NCI-H2029 (cell line): ENCODE measurements around the gene WDR17.

Source experiments
- DNase-seq: peaks from one replicate; lab custom pipeline; 2025; lab: John Stamatoyannopoulos, UW

WDR17 gene

DNA sequence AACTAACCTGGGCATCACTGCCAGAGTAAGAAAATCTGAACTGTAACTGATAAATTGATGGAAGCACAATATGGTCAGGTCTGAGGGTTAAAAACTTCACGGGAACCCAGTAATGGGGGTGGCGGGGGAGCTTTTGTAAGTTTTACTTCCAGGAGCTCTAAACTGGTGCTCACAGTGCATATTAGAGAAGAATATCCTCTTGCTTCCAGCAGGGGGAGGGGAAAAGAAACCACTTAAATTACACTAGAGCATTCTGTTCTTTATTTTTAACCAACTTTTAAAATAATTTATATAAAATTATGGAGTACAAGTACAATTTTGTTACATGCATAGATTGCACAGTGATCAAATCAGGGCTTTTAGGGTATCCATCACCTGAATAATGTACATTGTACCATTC lies 33.7 kb downstream of the WDR17 start:
- no peak for DNase-seq

DNA sequence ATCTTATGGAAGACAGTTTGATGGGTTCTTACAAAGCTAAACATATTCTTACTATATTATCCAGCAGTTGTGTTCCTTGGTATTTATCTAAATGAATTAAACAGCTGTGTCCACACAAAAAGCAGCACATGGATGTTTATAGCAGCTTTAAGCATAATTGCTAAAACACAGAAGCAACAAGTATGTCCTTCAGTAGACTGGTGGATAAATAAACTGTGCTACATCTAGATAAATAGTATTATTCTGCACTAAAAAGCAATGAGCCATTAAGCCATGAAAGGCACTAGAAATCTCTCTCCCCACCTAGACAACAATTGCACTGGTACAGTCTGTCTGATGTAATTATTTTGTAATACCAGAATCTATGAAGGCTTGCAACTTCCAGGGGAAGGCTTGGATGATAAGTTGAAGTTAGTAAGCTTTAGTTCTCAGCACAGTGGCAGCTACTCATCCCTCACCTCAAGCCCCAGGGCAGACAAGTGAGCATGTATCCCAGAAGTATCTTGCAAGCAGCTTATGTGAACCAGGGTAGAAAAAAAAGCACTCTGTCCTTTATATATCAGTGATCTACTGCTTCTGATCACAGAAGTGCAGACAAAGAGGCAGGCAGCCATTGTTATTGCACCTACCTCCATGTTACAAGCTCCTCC lies 36.9 kb downstream of the WDR17 start:
- DNase-seq: peak; percentile 22

DNA sequence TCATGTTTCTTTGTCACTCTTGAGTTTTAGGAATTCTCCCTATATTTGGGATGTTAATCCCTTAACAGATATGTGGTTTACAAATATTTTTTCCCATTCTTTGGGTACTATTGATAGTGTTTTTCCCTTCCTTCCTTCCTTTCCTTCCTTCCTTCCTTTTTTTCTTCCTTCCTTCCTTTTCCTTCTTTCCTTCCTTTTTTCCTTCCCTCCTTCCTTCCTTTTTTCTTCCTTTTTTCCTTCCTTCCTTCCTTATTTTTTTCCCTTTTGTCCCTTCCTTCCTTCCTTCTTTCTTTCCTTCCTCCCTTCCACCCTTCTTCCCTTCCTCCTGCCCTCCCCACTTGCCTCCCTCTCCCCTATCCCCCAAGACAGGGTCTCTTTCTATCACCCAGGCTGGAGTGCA lies 42.1 kb downstream of the WDR17 start:
- DNase-seq: no peak

DNA sequence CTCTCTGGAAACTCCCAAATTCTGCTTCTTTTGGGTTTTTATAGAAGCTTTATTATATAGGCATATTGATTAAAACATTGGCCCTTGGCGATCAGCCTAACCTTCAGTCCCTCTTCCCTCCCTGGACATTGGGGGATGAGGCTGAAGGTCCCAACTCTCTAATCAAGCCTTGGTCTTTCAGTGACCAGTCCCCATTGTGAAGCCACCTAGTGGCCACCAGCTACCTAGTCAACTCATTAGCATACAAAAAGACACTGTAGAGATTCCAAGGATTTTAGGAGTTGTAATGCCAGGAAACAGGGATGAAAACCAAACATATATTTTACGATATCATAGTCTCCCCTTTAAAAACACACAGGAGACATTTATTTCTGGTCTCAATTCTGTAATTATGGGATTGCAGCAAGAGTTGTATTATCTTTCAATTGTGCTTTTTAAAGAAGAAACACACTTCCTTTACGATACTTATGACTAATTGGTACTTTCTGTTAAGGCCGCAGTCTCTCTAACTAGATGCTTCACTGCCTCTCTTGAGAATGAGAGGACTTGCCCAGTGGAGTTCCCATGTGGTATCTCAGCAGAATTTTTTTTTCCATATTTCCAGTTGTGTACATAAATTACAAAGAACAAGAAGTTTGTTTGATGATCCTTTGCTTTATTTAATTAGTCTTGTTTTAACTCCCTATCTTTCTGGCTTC lies 58.2 kb downstream of the WDR17 start:
- no peak for DNase-seq

DNA sequence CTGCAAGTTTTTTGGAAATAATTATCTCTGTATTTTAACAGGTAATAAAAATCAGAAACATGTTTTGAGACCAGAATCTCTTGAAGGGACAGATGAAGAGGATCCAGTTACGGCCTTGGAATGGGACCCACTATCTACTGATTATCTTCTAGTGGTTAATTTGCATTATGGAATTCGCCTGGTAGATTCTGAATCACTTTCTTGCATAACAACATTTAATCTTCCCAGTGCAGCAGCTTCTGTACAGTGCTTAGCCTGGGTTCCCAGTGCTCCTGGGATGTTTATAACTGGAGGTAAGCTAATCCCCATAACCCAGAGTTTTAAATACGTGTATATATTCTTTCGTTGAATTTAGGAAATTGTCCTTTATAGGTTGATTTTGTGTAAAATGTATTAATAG lies 59.4 kb downstream of the WDR17 start:
- DNase-seq: no peak

DNA sequence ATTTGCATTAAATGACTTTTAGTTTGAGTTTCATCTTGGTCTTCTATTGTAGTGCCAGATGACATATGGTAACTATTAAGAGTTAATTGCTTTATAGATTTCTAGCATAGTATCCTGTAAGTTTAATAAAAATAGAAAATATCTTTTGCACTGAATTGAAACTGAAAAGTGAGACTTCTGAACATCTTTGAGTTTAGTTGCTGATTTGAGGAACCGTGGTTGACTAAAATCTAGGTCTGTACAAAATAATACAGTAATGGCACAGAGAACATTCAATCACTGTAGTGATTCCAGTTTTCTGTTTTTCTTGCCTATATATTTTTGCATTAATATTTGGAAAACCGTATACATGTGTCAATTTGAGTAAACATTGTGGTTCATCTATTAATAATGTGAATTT lies 69.0 kb downstream of the WDR17 start:
- no peak for DNase-seq

DNA sequence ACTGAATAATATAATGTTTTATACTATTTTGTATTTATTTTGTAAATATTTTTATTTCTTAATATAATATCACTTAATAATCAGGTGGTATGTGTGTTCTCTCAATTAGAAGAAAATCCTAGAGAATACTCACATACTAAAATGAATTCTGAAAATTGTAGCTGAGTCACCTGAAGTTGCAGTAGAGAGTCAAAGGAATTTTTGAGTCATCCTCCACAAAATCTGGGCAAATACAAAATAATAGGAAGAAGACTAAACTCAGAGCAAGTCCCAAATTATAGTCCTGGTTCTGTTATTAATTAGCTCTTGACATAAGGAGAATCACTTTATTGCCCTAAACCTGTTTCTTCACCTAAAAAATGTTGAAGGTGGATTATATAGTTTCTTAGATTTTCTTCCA lies 72.0 kb downstream of the WDR17 start:
- no peak for DNase-seq

DNA sequence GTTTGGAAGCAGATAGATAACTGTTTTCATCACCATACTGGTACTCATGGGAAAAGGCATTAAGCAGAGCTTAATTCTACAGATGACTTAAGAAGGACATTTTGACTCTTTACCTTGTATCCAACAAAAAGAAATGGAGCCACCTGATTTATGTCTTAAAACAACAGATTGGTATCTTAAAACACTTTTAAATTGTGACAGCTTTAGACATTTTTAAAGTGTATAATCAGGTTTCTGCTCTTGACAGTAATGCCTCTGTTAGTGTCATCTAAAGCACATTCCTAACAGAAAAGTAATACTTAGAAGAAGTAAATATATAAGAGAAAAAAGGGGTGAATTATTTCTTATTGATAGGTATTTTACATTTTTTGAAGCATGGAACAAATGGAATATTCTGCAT lies 73.9 kb downstream of the WDR17 start:
- no peak for DNase-seq

DNA sequence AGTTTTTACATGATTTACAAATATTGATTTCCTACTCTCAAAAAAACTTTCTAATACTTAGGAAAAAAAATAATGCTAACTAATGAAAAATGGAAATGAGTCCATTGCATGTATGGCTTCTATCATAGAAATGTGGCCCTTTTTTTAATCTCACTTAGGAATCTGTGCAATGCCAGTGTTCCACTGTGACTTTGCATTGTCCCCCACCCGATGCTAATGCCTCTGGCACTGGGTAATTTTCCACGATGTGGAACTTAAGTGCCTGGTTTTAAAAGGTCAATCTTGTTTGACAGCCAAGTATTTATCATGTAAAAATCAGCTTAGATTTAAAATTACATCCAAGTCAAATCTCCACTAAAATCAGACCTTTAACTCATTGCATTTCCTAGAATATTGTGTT lies 76.6 kb downstream of the WDR17 start:
- no peak for DNase-seq

DNA sequence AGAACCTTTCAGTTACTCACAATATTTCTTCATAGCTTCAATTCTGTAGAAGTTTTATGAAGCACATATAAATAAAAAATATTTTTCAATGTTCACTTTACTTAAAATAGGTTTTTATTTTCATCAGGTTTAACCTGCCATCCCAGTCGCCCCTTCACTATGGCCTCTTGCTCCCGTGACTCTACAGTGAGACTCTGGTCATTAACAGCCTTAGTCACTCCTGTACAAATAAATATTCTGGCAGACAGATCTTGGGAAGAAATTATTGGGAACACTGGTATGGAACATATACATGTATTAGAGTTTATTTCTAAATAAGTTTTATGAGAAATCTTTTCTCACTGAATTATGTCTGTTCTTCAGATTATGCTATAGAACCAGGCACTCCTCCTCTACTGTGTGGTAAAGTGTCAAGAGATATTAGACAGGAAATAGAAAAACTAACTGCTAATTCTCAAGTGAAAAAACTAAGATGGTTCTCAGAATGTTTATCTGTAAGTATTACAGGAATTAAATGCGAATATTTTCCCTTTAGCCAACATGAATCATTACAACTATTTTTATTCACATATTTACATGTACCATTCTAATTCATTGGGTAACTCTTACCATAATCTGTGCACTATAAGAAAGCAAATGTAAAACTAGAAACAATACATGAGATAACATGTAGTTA lies 84.2 kb downstream of the WDR17 start:
- no peak for DNase-seq

DNA sequence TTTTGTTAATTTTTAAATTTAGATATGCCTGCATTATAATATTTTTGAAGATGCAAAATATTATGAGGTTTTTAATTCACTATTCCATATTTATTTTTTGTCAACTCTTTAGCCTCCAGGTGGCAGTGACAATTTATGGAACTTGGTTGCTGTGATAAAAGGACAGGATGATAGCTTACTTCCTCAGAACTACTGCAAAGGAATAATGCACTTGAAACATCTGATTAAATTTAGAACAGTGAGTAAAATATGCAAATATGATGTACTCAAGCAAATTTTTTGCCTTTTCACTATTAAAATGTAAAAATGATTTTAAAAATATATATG lies 84.7 kb downstream of the WDR17 start:
- peak; percentile 1 for DNase-seq

DNA sequence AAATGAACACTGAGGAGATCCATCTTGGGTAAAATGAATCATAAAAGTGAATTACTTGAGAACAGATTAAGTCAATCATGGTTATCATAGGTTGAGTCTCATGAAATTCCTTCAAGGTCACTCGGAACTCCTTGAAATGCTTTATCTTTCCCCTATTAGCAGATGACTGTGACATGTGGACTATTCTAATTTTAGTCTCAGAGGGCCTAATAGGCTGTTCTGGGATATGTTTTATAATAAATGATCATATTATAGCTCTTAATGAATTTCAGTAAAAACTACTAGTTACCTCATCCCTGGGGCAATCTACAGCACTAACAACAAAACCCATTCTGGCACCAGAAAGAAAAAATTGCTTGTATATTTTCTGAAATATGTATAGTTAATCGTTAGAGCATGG lies 85.1 kb downstream of the WDR17 start:
- DNase-seq: no peak

DNA sequence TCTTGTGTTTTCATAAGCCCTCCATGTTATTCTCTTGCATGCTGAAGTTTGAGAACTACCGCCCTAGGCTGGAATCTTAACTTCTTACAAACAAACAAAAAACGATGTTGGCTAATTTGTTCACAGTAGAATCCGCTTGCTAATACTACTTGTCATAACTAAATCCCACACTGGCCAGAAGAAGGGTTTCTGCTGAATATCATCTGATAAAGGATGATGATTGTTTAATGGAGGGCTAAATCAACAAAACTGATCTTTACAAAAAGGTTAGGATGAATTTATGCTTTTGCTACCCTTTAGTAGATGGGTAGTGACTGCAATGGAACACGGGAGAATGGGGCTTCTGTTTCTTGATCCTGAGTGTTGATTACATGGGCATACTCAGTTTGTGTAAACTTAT lies 87.5 kb downstream of the WDR17 start:
- no peak for DNase-seq

DNA sequence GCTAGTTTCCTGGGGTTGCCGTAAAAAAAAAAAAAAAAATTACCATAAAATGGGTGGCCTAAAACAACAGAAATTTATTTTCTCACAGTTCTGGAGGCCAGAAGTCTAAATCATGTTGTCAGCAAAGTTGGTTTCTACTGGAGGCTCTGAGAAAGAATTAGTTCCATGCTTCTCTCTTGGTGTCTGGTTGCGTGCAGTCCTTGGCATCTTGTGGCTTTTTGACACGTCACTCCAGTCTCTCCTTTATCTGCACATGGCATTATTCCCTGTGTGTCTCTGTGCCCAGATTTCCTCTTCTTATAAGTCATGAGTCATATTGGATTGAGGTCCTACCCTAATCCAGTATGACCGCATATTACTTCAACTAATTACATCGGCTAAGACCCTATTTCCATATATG lies 91.0 kb downstream of the WDR17 start:
- DNase-seq: no peak

DNA sequence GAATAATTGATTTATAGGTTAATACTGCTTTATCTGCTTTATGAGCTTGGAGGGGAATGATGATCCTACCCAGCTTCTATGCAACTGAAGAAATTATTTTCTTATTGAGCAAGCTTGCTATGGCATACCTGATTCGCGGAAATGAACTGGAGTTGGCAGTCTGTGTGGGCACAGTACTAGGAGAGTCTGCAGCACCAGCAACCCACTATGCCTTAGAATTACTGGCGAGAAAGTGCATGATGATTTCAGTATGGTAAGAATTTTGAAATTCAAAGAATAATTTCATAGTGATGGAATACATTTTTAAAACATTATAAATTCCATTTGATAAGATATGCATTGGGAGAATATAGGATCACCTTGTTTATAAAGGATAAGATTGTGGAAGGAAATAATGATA lies 97.4 kb downstream of the WDR17 start:
- no peak for DNase-seq

DNA sequence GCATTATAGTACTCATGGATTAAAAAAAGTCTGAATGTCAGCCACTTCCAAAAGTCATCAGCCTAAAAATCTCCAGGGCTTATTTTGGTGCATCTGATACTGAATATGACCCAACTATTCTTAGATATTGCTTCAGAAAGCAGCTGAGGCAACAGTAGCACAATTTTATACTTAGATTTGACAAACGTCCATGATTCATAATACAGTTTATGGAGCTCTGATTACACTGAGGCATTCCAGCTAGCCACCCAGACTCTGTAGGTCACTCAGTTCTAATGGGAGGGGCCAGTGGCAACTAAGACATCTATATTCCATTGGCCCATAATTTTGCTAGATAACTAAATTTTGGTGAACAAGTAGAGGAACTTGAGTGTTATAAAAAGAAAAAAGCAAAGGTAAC lies 119.4 kb downstream of the WDR17 start:
- no peak for DNase-seq

DNA sequence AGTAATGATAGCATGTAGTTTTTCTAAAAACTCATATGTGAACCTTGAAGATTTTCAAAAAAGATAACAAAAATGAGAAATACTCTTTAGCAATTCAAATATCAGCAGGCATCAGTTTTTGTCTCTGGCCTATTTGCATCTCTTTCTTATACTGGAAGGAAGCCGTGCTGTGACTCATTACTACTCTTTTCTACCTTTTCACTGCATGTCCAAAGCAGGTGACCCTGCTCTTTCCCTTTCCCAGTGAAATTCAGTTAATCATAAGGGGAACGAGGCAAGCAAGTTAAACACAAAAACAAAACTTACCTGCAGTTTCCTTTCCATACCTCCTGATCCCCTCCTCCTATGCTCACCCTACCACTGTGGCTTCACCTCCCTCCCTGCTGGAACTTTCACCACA lies 120.4 kb downstream of the WDR17 start:
- DNase-seq: no peak

DNA sequence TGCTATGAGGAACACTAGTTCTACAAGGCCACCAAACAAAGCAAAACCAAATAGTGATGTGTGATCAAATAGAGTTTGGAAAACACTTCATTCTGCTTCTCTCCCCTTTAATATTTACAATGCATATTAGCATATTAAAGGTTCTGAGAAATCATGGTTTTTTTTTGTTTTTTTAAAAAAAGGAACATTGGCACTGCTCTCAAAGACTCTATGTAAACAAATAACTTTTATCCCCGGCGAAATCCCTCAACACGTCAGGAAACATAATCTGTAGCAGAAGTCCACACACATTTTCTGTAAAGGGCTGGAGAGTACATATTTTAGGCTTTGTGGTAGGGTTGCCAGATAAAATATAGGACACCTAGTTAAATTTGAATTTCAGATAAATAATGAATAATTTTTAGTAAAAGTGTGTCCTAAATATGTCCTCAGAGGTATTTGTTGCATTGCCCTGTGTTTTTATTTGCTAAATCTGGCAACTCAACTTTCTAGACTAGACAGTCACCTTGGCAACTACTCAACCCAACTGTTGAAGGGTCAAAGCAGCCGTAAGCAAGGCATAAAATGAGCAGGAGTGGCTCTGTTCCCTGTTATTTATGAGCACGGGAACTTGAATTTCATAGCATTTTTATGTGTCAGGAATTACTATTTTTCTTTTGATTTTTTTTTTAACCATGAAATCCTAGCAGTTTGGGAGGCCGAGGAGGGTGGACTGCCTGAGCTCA lies 121.2 kb downstream of the WDR17 start:
- DNase-seq: no peak

DNA sequence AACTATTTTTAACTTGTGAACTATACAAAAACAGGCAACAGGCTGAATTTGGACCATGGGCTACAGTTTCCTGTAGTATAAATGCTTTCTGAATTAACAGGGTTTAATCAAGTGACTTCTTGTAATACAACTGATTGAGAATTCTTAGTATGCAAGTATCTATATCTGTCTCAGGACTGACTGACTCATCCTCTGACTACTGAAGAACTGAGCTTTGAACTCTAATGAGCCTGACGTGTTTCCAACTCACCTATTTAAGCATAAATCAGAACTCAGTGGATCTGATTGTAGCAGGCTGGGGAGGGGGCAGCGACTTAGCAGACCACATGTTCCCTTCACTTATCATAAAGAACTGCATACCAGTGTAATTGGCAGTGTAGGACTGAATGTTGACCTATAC lies 122.0 kb downstream of the WDR17 start:
- no peak for DNase-seq

DNA sequence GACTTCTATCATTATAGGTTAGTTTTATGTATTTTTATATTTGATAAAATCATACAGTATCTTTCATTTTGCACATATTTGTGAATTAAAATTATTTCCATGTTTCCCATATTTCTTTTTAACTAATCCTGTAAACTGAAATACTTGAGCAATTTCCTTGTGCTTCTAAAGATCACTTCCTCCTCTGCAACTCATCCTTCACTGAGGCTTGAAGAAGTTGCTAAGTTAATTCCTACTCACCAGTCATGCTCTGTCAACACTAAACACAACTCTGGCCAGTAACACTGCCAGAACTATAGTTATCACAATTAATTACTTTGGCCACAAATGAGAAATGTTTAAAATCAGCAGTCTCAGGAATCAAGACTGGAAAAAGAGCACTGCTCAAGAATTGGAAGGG lies 123.0 kb downstream of the WDR17 start:
- DNase-seq: no peak

DNA sequence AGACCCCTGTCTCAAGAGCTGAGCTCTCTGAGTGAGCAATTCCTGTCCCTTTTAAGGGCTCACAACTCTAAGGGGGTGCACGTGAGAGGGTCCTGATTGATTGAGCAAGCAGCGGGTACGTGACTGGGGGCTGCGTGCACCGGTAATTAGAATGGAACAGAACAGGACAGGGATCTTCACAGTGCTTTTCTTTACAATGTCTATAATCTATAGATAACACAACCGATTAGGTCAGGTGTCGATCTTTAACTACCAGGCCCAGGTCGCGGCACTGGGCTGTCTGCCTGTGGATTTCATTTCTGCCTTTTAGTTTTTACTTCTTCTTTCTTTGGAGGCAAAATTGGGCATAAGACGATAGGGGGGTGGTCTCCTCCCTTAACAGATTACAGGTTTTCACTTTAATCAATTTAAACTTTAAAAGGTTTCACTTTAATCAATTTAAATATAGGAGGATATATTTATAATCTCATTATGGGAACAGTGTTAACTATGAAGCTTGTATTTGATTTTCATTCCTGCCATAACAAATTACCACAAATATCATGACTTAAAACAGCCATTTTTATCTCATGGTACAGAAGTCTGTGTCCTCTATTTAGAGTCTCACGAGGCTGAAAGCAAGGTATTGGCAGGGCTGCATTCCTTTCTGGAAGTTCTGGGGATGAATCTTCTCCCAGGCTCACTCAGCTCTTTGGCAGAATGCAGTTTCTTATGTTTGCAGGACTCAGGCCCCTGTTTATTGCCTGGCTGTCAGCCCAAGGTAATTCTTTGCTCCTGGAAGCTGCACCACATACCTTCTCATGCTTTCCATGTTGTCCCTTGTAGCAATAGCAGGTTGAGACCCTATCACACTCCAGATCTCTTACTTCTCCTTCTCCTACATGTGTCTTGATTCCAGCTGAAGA lies 124.5 kb downstream of the WDR17 start:
- DNase-seq: no peak

DNA sequence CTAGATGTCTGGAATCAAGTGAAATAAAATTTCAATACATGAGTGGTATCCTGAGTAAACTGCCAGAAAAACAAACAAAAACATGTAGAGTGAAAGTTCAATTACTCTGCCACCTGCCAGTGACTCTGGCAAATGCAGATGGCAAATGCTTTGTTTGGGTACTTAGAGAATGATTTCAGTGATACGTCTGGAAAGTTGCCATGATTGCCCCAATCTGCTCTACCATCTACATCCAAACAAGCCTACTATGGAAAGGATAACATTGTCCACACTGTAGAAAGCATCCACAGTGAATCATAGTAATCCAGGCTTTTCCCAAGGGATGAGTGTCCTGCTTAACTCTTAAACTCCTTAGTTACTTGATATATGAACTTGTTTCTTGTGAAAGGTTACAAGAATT lies 126.3 kb downstream of the WDR17 start:
- peak; percentile 57 for DNase-seq
